ENCODE data around the gene ETS1. TPM values are rescaled to one million over a fixed set of nuclear protein-coding genes. Genes with fewer than 3 reads are reported as not detected.
A peak's percentile ranks its signal among the peaks of the same experiment; 100 is the strongest.

Gene ETS1
- total RNA-seq, 2 donors from 2014 or later = 52.7 to 68.5 TPM

- no peak for DNase-seq
- no peak for ATAC-seq
Observed at GRCh38 chr11:128603003-128603696, 15.8 kb upstream of the ETS1 start.

GRCh38 chr11:128599729-128600128 lies 12.4 kb upstream of the ETS1 start:
- DNase-seq (no peak), ATAC-seq (no peak)
- intact Hi-C loops (cut with DNase I) = no loop called here

More at GRCh38 chr11:128603003-128603696, 15.8 kb upstream of the ETS1 start:
- intact Hi-C loops (cut with DNase I) = no loop called here

- ATAC-seq = no peak
- DNase-seq = no peak
- intact Hi-C loops (cut with DNase I) = no loop called here
Observed at GRCh38 chr11:128598506-128599150, 11.3 kb upstream of the ETS1 start.

- ATAC-seq (no peak), DNase-seq (no peak)
- intact Hi-C loops (cut with DNase I) = no loop called here
Observed at GRCh38 chr11:128598096-128598495, 10.7 kb upstream of the ETS1 start.

GRCh38 chr11:128597209-128597608 lies 9.9 kb upstream of the ETS1 start:
- ATAC-seq (no peak), DNase-seq (no peak)
- intact Hi-C loops (cut with DNase I) = no loop called here

- intact Hi-C loops (cut with DNase I) = no loop called here
- DNase-seq = no peak
- no peak for ATAC-seq
Observed at GRCh38 chr11:128596250-128596649, 8.9 kb upstream of the ETS1 start.

- ATAC-seq = no peak
- intact Hi-C loops (cut with DNase I) = no loop called here
- no peak for DNase-seq
Observed at GRCh38 chr11:128595775-128596174, 8.4 kb upstream of the ETS1 start.

- intact Hi-C loops (cut with DNase I) = no loop called here
- ATAC-seq (peak in 1 of 2 donors; percentile 71), DNase-seq (no peak)
Observed at GRCh38 chr11:128595221-128595620, 7.9 kb upstream of the ETS1 start.

GRCh38 chr11:128594226-128594625 lies 6.9 kb upstream of the ETS1 start:
- intact Hi-C loops (cut with DNase I) = no loop called here
- DNase-seq (no peak), ATAC-seq (no peak)

GRCh38 chr11:128593281-128593680 lies 5.9 kb upstream of the ETS1 start:
- ATAC-seq = no peak
- intact Hi-C loops (cut with DNase I) = no loop called here
- no peak for DNase-seq

- intact Hi-C loops (cut with DNase I) = no loop called here
- DNase-seq (no peak), ATAC-seq (no peak)
Observed at GRCh38 chr11:128592454-128592853, 5.1 kb upstream of the ETS1 start.

GRCh38 chr11:128590587-128590986 lies 3.2 kb upstream of the ETS1 start:
- DNase-seq (no peak), ATAC-seq (no peak)
- intact Hi-C loops (cut with DNase I) = no loop called here

- ATAC-seq (no peak), DNase-seq (no peak)
- intact Hi-C loops (cut with DNase I) = no loop called here
Observed at GRCh38 chr11:128589998-128590397, 2.6 kb upstream of the ETS1 start.

GRCh38 chr11:128588093-128588492 lies 735 bp upstream of the ETS1 start:
- no peak for DNase-seq
- ATAC-seq = no peak
- intact Hi-C loops (cut with DNase I) = no loop called here

- ATAC-seq = no peak
- DNase-seq = no peak
- intact Hi-C loops (cut with DNase I) = no loop called here
Observed at GRCh38 chr11:128586689-128587088, 669 bp downstream of the ETS1 start.

- ATAC-seq (no peak), DNase-seq (no peak)
- intact Hi-C loops (cut with DNase I) = no loop called here
Observed at GRCh38 chr11:128585498-128586238, 1.7 kb downstream of the ETS1 start.

GRCh38 chr11:128584253-128584652 lies 3.1 kb downstream of the ETS1 start:
- no peak for ATAC-seq
- no peak for DNase-seq
- intact Hi-C loops (cut with DNase I) = no loop called here

GRCh38 chr11:128582496-128583366 lies 4.6 kb downstream of the ETS1 start:
- ATAC-seq (peak; percentile 63 to 96), DNase-seq (no peak)
- intact Hi-C loops (cut with DNase I) = no loop called here

GRCh38 chr11:128581561-128582272 lies 5.6 kb downstream of the ETS1 start:
- intact Hi-C loops (cut with DNase I) = no loop called here
- no peak for DNase-seq
- no peak for ATAC-seq
